ENCODE results near the gene ECEL1.

DNA sequence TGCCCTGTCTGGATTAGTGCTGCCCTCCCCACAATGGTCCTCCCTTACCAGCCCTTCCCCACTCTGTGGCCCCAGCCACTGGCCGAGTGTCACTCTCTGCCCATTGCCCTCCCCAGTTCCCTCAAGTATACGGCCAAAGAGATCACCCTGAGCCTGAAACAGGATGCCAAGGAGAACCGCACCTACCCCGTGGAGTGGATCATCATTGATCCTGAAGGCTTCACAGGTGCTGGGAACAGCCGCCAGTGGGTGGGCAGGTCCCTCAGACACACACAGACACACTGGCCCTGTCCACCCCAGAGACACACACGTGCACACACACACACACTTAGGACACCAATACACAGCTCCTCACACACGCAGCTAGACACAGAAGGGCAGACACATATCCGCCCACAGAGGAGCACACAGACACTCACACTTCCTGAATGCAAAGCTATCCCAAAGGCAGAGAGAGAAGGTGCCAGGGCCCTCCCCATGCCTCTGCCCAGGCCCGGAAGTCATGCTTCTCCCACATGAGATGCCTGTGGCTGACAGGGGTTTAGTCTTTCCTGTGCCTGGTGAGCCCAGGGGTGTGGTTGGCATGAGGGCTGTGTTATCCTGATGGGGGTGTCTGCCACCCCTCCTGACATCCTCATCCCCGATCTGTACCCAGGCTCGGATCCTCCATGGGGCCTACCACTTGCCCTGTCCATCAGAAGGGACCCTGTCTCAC, 41.3 kb upstream of the ECEL1 start:
- TF ChIP-seq, protein P1, sequence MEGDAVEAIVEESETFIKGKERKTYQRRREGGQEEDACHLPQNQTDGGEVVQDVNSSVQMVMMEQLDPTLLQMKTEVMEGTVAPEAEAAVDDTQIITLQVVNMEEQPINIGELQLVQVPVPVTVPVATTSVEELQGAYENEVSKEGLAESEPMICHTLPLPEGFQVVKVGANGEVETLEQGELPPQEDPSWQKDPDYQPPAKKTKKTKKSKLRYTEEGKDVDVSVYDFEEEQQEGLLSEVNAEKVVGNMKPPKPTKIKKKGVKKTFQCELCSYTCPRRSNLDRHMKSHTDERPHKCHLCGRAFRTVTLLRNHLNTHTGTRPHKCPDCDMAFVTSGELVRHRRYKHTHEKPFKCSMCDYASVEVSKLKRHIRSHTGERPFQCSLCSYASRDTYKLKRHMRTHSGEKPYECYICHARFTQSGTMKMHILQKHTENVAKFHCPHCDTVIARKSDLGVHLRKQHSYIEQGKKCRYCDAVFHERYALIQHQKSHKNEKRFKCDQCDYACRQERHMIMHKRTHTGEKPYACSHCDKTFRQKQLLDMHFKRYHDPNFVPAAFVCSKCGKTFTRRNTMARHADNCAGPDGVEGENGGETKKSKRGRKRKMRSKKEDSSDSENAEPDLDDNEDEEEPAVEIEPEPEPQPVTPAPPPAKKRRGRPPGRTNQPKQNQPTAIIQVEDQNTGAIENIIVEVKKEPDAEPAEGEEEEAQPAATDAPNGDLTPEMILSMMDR (IDR thresholded peaks at IDR 0.05; ENCODE audit: low read depth, low read length): no peak
- no peak for TF ChIP-seq EZH2phosphoT487 (IDR thresholded peaks at IDR 0.05; ENCODE audit: low read depth)
